Measurements from ENCODE around the gene NSUN6.

GRCh38 chr10:18498998-18499397 lies 152.4 kb downstream of the NSUN6 start:
- no peak for TF ChIP-seq CTCF (IDR thresholded peaks at IDR 0.05; ENCODE audit: insufficient read depth, low read length, poor library complexity, severe bottlenecking)
- no peak for TF ChIP-seq EZH2phosphoT487 (conservative IDR thresholded peaks at IDR 0.05; ENCODE audit: low read length)

All from SU-DHL-6 (cell line).